Measurements from ENCODE around the gene ACBD7.

Gene ACBD7

GRCh38 chr10:15092855-15093408 is 4.4 kb upstream of the ACBD7 start:
- TF ChIP-seq, protein P1, sequence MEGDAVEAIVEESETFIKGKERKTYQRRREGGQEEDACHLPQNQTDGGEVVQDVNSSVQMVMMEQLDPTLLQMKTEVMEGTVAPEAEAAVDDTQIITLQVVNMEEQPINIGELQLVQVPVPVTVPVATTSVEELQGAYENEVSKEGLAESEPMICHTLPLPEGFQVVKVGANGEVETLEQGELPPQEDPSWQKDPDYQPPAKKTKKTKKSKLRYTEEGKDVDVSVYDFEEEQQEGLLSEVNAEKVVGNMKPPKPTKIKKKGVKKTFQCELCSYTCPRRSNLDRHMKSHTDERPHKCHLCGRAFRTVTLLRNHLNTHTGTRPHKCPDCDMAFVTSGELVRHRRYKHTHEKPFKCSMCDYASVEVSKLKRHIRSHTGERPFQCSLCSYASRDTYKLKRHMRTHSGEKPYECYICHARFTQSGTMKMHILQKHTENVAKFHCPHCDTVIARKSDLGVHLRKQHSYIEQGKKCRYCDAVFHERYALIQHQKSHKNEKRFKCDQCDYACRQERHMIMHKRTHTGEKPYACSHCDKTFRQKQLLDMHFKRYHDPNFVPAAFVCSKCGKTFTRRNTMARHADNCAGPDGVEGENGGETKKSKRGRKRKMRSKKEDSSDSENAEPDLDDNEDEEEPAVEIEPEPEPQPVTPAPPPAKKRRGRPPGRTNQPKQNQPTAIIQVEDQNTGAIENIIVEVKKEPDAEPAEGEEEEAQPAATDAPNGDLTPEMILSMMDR (conservative IDR thresholded peaks at IDR 0.05; ENCODE audit: low read depth, low read length) = no peak
- DNase-seq (ENCODE audit: low read depth) = no peak
- no peak overlapping the region for H3K4me3 ChIP-seq (ENCODE audit: low read length)

- TF ChIP-seq, protein P1 (conservative IDR thresholded peaks at IDR 0.05; ENCODE audit: low read depth, low read length) = no peak
- no peak for DNase-seq (ENCODE audit: low read depth)
- no peak overlapping the region for H3K4me3 ChIP-seq (ENCODE audit: low read length)
Observed at GRCh38 chr10:15091418-15091817, 2.8 kb upstream of the ACBD7 start.

GRCh38 chr10:15084502-15084922 is 4.1 kb downstream of the ACBD7 start:
- DNase-seq (ENCODE audit: low read depth) = peak; percentile 96
- peak overlapping the region; percentile 65 for H3K4me3 ChIP-seq (ENCODE audit: low read length)
- TF ChIP-seq, protein P1 (conservative IDR thresholded peaks at IDR 0.05; ENCODE audit: low read depth, low read length) = no peak

GRCh38 chr10:15083674-15084501 is 4.7 kb downstream of the ACBD7 start:
- no peak for DNase-seq (ENCODE audit: low read depth)
- peak overlapping the region; percentile 65 for H3K4me3 ChIP-seq (ENCODE audit: low read length)
- TF ChIP-seq, protein P1 (conservative IDR thresholded peaks at IDR 0.05; ENCODE audit: low read depth, low read length) = no peak

DNA sequence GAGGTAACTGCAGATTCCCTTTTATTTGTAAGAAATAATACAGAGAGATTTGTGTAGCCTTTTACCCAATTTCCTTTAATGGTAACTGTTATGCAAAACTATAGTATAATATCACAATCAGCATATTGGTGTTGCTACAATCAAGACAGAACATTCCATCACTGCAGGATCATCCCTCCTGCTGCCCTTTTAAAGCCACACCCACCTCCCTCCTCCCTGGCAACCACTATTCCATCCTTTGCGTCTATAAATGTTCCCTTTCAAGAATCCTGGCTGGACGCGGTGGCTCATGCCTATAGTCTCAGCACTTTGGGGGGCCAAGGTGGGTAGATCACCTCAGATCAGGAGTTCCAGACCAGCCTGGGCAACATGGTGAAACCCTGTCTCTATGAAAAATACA is 13.2 kb downstream of the ACBD7 start:
- DNase-seq (ENCODE audit: low read depth) = no peak
- TF ChIP-seq, protein P1 (conservative IDR thresholded peaks at IDR 0.05; ENCODE audit: low read depth, low read length) = no peak
- H3K4me3 ChIP-seq (ENCODE audit: low read length) = no peak overlapping the region

DNA sequence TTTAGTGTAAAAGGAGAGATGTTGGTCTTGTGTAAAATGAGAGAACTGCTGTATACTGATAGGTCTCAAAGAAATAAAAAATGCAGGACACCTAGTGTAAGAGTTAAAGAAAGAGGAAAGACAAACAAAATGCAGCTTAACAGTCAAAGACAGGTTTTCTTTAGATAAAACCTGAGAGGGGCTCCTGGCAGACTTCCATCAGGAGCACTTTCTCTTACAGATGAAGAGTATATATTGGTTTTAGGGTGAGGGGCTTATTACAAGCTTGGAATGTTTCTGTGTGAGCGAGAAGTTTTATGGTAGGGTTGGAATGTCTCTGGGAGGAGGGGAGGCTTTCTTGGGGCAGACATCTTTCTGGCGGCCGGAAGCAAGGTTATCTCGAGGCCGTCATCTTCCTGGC is 16.2 kb downstream of the ACBD7 start:
- TF ChIP-seq, protein P1 (conservative IDR thresholded peaks at IDR 0.05; ENCODE audit: low read depth, low read length) = no peak
- no peak overlapping the region for H3K4me3 ChIP-seq (ENCODE audit: low read length)
- DNase-seq (ENCODE audit: low read depth) = no peak

GRCh38 chr10:15069230-15069629 is 19.3 kb downstream of the ACBD7 start:
- no peak for DNase-seq (ENCODE audit: low read depth)
- H3K4me3 ChIP-seq (ENCODE audit: low read length) = no peak overlapping the region
- TF ChIP-seq, protein P1 (conservative IDR thresholded peaks at IDR 0.05; ENCODE audit: low read depth, low read length) = peak; percentile 26

Measured in retinal pigment epithelial cell (primary cell).